NT2/D1 (cell line): ENCODE results near the gene SVEP1.

Experiments used
- DNase-seq: peaks from one replicate; pipeline ENCODE4 v3.0.0-alpha.2; 2011; ENCODE audit warnings: low read depth, low spot score
- H3K27me3 ChIP-seq: 2 replicates; pipeline ENCODE4 v1.6.0; 2011; ENCODE audit warnings: mild to moderate bottlenecking; ENCODE audit not compliant: insufficient read length, insufficient read depth
- H3K36me3 ChIP-seq: 2 replicates; pipeline ENCODE4 v1.6.1; 2011; ENCODE audit warnings: mild to moderate bottlenecking, low read length, mixed read lengths; ENCODE audit not compliant: insufficient read depth, insufficient read length
- H3K4me1 ChIP-seq: 2 replicates; pipeline ENCODE4 v1.5.1; 2011; ENCODE audit not compliant: insufficient read depth, insufficient read length
- H3K4me3 ChIP-seq: 2 replicates; pipeline ENCODE4 v1.5.1; 2011; ENCODE audit warnings: low read depth; ENCODE audit not compliant: insufficient read length
- H3K9ac ChIP-seq: 2 replicates; pipeline ENCODE4 v1.6.0; 2011; ENCODE audit warnings: low read depth; ENCODE audit not compliant: insufficient read length
- H3K9me3 ChIP-seq: 2 replicates; pipeline ENCODE4 v1.5.1; 2011; ENCODE audit warnings: mild to moderate bottlenecking, low read length; ENCODE audit not compliant: insufficient read depth
- SUZ12 ChIP-seq: IDR thresholded peaks from 2 replicates; pipeline ENCODE4 v1.6.1; 2011; ENCODE audit not compliant: insufficient read length, insufficient read depth; ENCODE audit errors: extremely low read depth
- YY1 ChIP-seq: IDR thresholded peaks from 2 replicates; pipeline ENCODE4 v1.6.1; 2011; ENCODE audit not compliant: insufficient read length, insufficient read depth
- ZNF274 ChIP-seq: IDR thresholded peaks from 2 replicates; pipeline ENCODE4 v1.6.1; 2011; ENCODE audit warnings: mild to moderate bottlenecking, low read depth, low read length

SVEP1 gene

DNA sequence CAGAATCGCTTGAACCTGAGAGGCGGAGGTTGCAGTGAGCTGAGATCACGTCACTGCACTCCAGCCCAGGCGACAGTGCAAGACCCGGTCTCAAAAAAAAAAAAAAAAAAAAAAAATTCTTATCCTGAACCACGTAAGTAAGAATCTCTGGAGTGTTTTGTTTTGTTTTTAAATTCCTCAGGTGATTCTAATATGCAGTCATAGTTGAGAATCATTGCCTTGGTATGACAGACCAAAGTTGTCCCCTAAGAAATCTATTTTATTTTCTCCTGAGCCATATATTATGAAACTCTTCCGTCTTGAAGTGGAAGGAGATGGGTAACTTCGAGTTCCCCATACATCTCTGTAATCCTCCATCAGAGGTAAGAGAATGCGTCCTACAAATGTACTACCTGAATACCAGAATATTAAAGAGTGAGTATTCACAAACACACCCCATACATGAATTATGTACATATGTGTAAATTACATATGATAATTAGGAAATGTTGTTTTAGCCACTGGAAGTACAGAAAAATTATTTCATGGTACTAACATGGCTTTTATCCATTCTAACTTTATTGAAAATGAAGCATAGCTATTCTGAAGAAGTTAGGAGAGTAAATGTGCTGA lies 26.7 kb upstream of the SVEP1 start:
- H3K27me3 ChIP-seq = no peaks in the 10 kb centered on the region
- TF ChIP-seq ZNF274 (no peak), SUZ12 (no peak), YY1 (no peak)

DNA sequence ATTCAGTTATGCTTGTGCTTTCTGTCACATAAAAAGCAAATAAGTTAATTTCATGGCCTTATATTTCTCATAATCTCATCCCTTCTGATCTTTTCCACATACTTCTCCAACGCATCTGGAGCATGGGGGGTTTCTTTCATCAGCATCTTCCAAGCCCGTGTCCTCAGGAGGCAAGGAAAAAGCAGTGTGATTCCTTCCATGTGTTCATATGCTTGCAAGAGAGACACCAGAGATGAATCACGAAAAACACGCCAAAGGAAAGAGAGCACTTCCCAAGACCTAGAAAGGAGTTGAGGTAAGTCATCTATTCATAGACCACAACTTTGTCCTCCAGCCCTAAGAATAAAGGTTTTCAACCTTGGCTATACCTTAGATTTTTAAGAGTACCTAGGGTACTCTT lies 26.0 kb upstream of the SVEP1 start:
- TF ChIP-seq SUZ12 = no peak
- TF ChIP-seq ZNF274 = no peak
- TF ChIP-seq YY1 = no peak
- Histone ChIP-seq H3K27me3 (no peaks in the 10 kb centered on the region), H3K9me3 (no peaks in the 10 kb centered on the region; the same call in 1 of the 2 replicates), H3K4me3 (no peak overlapping the region), H3K36me3 (peaks cover 2% of the 10 kb centered on the region), H3K4me1 (no peaks in the 10 kb centered on the region), H3K9ac (no peak overlapping the region)
- DNase-seq = no peak

More for the DNA sequence above, 26.7 kb upstream of the SVEP1 start:
- peaks cover 2% of the 10 kb centered on the region for H3K36me3 ChIP-seq
- no peaks in the 10 kb centered on the region; the same call in 1 of the 2 replicates for H3K9me3 ChIP-seq
- no peaks in the 10 kb centered on the region for H3K4me1 ChIP-seq
- H3K9ac ChIP-seq = no peak overlapping the region
- DNase-seq = no peak
- H3K4me3 ChIP-seq = no peak overlapping the region

DNA sequence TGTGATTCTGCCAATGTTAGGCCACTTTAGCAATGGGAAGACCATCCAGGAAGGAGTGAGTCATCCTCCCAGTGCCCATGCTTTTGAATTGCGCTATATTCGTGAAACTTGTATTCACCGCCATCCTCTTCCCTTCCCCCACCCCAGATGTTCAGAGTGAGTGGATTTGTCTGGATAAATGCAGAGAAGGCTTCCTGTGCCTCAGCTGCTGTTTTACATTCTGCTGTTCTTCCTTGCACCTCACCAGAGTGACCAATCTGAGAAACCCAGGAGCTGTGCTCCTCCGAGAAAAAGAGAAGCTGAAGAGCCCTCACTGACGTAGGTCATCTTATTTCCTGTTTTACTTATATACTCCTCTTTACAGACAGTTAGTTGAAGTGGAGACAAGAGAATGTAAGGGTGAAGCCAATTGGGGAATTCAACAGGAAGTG lies 24.6 kb upstream of the SVEP1 start:
- DNase-seq = no peak
- Histone ChIP-seq H3K4me1 (peaks cover 2% of the 10 kb centered on the region), H3K9me3 (no peaks in the 10 kb centered on the region; the same call in 1 of the 2 replicates), H3K36me3 (peaks cover 2% of the 10 kb centered on the region), H3K4me3 (no peak overlapping the region), H3K27me3 (no peaks in the 10 kb centered on the region), H3K9ac (no peak overlapping the region)
- TF ChIP-seq ZNF274 (no peak), YY1 (no peak), SUZ12 (no peak)

DNA sequence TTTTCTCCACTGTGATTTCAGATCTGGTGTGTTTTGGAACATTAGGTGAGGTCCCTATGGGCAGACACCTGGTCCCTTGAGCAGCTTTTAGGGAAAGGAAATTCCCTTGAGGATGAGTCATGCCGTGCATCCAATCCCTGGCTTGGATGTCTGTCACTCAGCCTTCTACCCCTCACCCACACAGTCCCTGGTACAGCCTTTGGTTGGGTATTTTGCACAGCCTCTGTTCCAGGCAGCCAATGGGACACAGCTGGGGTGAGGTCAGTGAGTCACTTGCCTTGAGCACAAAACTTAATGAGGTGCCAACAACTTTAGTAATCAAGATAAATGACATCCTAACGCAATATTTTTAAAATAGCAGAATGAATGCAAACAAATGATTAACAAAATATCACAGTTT lies 22.7 kb upstream of the SVEP1 start:
- Histone ChIP-seq H3K27me3 (no peaks in the 10 kb centered on the region), H3K4me3 (no peak overlapping the region), H3K36me3 (peaks cover 2% of the 10 kb centered on the region), H3K4me1 (peaks cover 5% of the 10 kb centered on the region), H3K9me3 (peaks cover 8% of the 10 kb centered on the region), H3K9ac (no peak overlapping the region)
- no peak for DNase-seq
- TF ChIP-seq YY1 (no peak), SUZ12 (no peak), ZNF274 (no peak)

DNA sequence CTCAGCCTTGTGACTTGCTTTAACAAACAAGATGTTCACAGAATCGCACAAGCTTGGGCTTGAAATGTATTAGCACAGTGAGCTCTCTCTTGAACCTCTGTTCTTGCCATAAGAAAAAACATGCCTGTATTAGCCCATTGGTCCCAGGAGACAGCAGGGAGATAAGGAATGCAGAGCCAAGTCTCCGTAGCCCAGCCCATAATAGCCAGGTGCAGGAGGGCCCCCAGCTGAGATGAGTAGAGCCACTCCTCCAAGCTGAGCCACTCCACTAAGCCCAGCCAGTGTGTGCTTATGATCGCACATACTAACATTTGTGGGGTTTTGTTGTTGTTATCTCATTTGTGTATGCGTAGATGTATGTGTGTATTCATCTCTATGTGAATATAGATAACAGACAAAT lies 21.6 kb upstream of the SVEP1 start:
- TF ChIP-seq YY1 (no peak), ZNF274 (no peak), SUZ12 (no peak)
- Histone ChIP-seq H3K27me3 (no peaks in the 10 kb centered on the region), H3K4me1 (peaks cover 5% of the 10 kb centered on the region), H3K36me3 (peaks cover 2% of the 10 kb centered on the region), H3K9ac (no peak overlapping the region), H3K4me3 (no peak overlapping the region), H3K9me3 (peaks cover 19% of the 10 kb centered on the region)
- no peak for DNase-seq

DNA sequence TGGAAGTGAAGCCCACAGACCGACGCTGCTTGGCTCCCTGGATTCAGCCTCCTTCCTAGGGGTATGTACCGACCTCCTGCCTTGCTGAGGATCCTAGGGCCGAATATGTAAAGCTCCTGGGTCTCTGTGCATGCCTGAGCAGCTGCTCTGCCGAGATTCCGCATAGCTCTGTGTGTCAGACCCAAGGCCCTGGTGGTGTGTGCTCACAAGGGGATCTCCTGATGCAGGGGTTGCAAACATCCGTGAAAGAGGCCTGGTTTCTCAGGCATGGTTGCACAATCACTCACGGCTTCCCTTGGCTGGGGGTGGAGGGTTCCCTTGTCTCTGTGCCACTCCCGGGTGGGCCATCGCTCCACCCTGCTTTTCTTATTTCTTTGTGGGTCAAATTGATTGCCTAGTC lies 19.9 kb upstream of the SVEP1 start:
- peaks cover 5% of the 10 kb centered on the region for H3K4me1 ChIP-seq
- H3K36me3 ChIP-seq = no peaks in the 10 kb centered on the region
- peaks cover 21% of the 10 kb centered on the region for H3K9me3 ChIP-seq
- no peak overlapping the region for H3K4me3 ChIP-seq
- TF ChIP-seq YY1 (no peak), ZNF274 (no peak), SUZ12 (no peak)
- no peaks in the 10 kb centered on the region for H3K27me3 ChIP-seq
- DNase-seq = peak; percentile 60
- H3K9ac ChIP-seq = peak overlapping the region; percentile 29

DNA sequence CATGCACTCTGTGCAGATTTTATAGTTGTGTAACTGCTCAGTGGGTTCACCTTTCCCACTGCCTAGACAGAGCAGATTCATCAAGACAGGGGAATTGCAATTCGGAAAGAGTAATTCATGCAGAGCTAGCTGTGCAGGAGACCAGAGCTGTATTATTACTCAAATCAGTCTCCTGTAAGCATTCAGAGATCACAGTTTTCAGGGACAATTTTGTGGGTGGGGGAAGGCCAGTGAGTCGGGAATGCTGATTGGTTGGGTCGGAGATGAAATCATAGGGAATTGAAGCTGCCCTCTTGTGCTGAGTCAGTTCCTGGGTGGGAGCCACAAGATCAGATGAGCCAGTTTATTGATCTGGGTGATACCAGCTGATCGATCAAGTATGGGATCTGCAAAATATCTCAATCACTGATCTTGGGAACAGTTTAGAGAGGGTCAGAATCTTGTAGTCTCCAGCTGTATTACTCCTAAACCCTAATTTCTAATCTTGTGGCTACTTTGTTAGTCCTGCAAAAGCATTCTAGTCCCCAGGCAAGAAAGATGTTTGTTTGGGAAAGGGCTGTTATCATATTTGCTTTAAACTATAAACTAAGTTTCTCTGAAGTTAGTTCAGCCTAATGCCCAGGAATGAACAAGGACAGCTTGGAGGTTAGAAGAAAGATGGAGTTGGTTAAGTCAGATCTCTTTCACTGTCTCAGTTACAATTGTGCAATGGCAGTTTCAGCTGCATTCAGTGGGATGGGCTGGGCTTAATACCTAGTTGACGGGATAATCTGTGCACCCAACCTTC lies 12.7 kb upstream of the SVEP1 start:
- no peaks in the 10 kb centered on the region for H3K36me3 ChIP-seq
- H3K9ac ChIP-seq = no peak overlapping the region
- no peak for DNase-seq
- peaks cover 3% of the 10 kb centered on the region for H3K4me1 ChIP-seq
- no peak overlapping the region for H3K4me3 ChIP-seq
- H3K27me3 ChIP-seq = no peaks in the 10 kb centered on the region
- TF ChIP-seq ZNF274 = no peak
- TF ChIP-seq YY1 = no peak
- peaks cover 37% of the 10 kb centered on the region for H3K9me3 ChIP-seq
